Uterus (tissue), 4 donors: ENCODE results near the gene PARP14. TPM values are rescaled to one million over a fixed set of nuclear protein-coding genes. Genes with fewer than 3 reads are reported as not detected.

Source experiments
- DNase-seq, 2 donors: peaks; one replicate each; pipeline ENCODE4 v3.0.0-alpha.2; 2019 to 2020
- H3K27ac ChIP-seq, 2 donors: fragments of 200-600 bp; sonication (generic); 1 replicate in 1 of 2; 2 replicates in 1 of 2; pipeline ENCODE4 v1.5.1; 2016 to 2018
- H3K27me3 ChIP-seq, 2 donors: fragments of 200-600 bp; sonication (generic); one replicate each; pipeline ENCODE4 v1.5.1; 2018 to 2019; ENCODE audit warnings: control low read depth in 1 of 2
- H3K36me3 ChIP-seq, 2 donors: fragments of 200-600 bp; sonication (generic); one replicate each; pipeline ENCODE4 v1.5.1; 2019; ENCODE audit warnings: control low read depth in 1 of 2
- H3K4me1 ChIP-seq, 2 donors: fragments of 200-600 bp; sonication (generic); one replicate each; pipeline ENCODE4 v1.5.1; 2018 to 2019; ENCODE audit warnings: control low read depth in 1 of 2
- H3K4me3 ChIP-seq, 2 donors: fragments of 200-600 bp; sonication (generic); 1 replicate in 1 of 2; 2 replicates in 1 of 2; pipeline ENCODE4 v1.5.1; 2018 to 2019; ENCODE audit warnings: mild to moderate bottlenecking in 1 of 2
- H3K9me3 ChIP-seq, 2 donors: fragments of 200-600 bp; sonication (generic); one replicate each; pipeline ENCODE4 v1.5.1; 2019; ENCODE audit warnings: control low read depth in 1 of 2
- CTCF ChIP-seq, 4 experiments: fragments of 200-600 bp in 2 of 4; fragments of 450-650 bp in 2 of 4; sonication (generic) in 2 of 4; IDR thresholded peaks; one replicate each; pipeline ENCODE4 v1.5.1; 2016 to 2019; ENCODE audit warnings: antibody characterized with exemption in 4 of 4, mild to moderate bottlenecking in 2 of 4, moderate library complexity in 1 of 4
- POLR2A ChIP-seq, 2 donors: fragments of 450-650 bp; IDR thresholded peaks; one replicate each; pipeline ENCODE4 v1.6.1; 2016; ENCODE audit warnings: antibody characterized with exemption in 2 of 2, mild to moderate bottlenecking in 1 of 2, moderate library complexity in 1 of 2
- intact Hi-C: fragments of 100-400 bp; cut with DNase I; formaldehyde crosslinking; loops from one replicate; pipeline ENCODE4 v1.15.1; 2023; ENCODE audit warnings: low total_unique reads
- total RNA-seq, 4 donors: library from RNA; depleted of rRNA in 3 of 4; stranded (reverse); fragments of >200 nt in 3 of 4; gene quantifications; one replicate each; pipeline versions ENCODE4 v1.1.0 to v1.2.4, GENCODE V29; 2014 to 2023
- donor health status: DM: yes; HTN: yes; CAD: no.

Gene PARP14
- total RNA-seq, 4 donors from 2014 or later: 32.0 to 62.2 (median 50.2) TPM

DNA sequence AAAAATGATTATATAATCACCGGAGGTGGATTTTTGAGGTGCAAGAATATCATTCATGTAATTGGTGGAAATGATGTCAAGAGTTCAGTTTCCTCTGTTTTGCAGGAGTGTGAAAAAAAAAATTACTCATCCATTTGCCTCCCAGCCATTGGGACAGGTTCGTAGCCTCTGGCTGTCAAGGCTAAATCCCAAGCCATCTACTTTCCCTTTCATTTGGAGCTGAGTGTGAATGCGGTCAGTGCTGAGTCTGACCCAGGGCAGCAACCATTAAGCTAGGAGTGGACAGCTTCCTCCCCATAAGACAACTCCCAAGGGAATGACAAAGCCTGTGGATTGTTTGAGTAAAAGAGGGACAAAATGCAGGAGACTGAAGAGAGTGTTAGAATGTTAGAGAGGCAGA, 33.6 kb downstream of the PARP14 start:
- intact Hi-C loops: no loop called here
- no peaks in the 10 kb centered on the region for H3K36me3 ChIP-seq

GRCh38 chr3:122716667-122717066, 36.0 kb downstream of the PARP14 start:
- Histone ChIP-seq H3K4me1 (no peaks in the 10 kb centered on the region), H3K9me3 (no peaks in the 10 kb centered on the region), H3K27me3 (no peaks in the 10 kb centered on the region), H3K27ac (no peak overlapping the region), H3K36me3 (no peaks in the 10 kb centered on the region), H3K4me3 (no peak overlapping the region)
- TF ChIP-seq POLR2A (IDR thresholded peaks at IDR 0.05): no peak
- no peak for TF ChIP-seq CTCF (IDR thresholded peaks at IDR 0.05)
- intact Hi-C loops: no loop called here
- no peak for DNase-seq

More for the DNA sequence above, 33.6 kb downstream of the PARP14 start:
- H3K27ac ChIP-seq: no peak overlapping the region
- H3K4me3 ChIP-seq: no peak overlapping the region
- no peaks in the 10 kb centered on the region for H3K9me3 ChIP-seq
- H3K27me3 ChIP-seq: no peaks in the 10 kb centered on the region
- H3K4me1 ChIP-seq: no peaks in the 10 kb centered on the region
- no peak for DNase-seq
- TF ChIP-seq CTCF (IDR thresholded peaks at IDR 0.05): no peak
- no peak for TF ChIP-seq POLR2A (IDR thresholded peaks at IDR 0.05)

GRCh38 chr3:122719273-122719921, 38.8 kb downstream of the PARP14 start:
- DNase-seq: no peak
- Histone ChIP-seq H3K4me1 (no peaks in the 10 kb centered on the region), H3K4me3 (no peak overlapping the region), H3K36me3 (no peaks in the 10 kb centered on the region), H3K9me3 (no peaks in the 10 kb centered on the region), H3K27me3 (no peaks in the 10 kb centered on the region), H3K27ac (no peak overlapping the region)
- intact Hi-C loops: no loop called here
- TF ChIP-seq POLR2A (IDR thresholded peaks at IDR 0.05) (no peak), CTCF (IDR thresholded peaks at IDR 0.05) (no peak)

- no peak for DNase-seq
- intact Hi-C loops: no loop called here
- Histone ChIP-seq H3K27me3 (no peaks in the 10 kb centered on the region), H3K4me1 (no peaks in the 10 kb centered on the region), H3K27ac (no peak overlapping the region), H3K4me3 (no peak overlapping the region), H3K36me3 (no peaks in the 10 kb centered on the region), H3K9me3 (no peaks in the 10 kb centered on the region)
- TF ChIP-seq CTCF (IDR thresholded peaks at IDR 0.05): no peak
- no peak for TF ChIP-seq POLR2A (IDR thresholded peaks at IDR 0.05)
Observed at GRCh38 chr3:122725106-122725505, 44.5 kb downstream of the PARP14 start.

DNA sequence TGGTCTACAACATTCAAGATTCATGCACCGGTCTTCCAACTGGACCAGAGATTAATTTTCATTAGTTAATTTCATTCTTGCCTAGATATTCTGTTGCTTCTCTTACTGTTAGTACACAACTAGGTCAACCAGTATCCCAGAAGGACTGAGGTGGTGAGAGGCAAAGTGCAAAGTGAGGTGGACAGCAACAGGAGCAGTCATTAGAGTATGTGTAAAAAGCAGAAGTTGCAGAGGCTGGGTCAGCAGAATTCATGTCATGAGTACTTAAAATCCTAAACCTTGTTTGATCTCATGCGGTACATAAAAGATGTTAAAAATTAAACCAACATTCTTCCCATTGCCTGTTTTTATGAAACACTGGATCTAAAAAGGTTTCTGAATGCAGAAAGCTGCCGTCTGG, 46.7 kb downstream of the PARP14 start:
- Histone ChIP-seq H3K36me3 (no peaks in the 10 kb centered on the region), H3K4me1 (no peaks in the 10 kb centered on the region), H3K27me3 (no peaks in the 10 kb centered on the region), H3K4me3 (no peak overlapping the region), H3K27ac (no peak overlapping the region), H3K9me3 (no peaks in the 10 kb centered on the region)
- no peak for DNase-seq
- TF ChIP-seq CTCF (IDR thresholded peaks at IDR 0.05): no peak
- TF ChIP-seq POLR2A (IDR thresholded peaks at IDR 0.05): no peak
- intact Hi-C loops: no loop called here
